Panc1 (cell line): ENCODE data around the gene KCND1. TPM values are rescaled to one million over a fixed set of nuclear protein-coding genes. Genes with fewer than 3 reads are reported as not detected.

Experiments used
- ATAC-seq: fragments of 200-7000 bp; cut with Tn5 transposase; 2 replicates; pipeline ENCODE4 v1.9.1; 2020; ENCODE audit warnings: mild to moderate bottlenecking, moderate library complexity
- BruUV-seq: library from RNA; stranded (reverse); fragments of 400-500 nt; replicated peaks from 2 replicates; lab custom pipeline; 2021; lab: Mats Ljungman, UMichigan
- CTCF ChIA-PET: fragments of 300-600 bp; sonication (Branson Sonifier 250); formaldehyde crosslinking; loops from one replicate; lab custom pipeline; 2022; ENCODE audit warnings: antibody characterized with exemption; lab: Charles Lee
- POLR2A ChIA-PET: fragments of 300-600 bp; sonication (Branson Sonifier 250); formaldehyde crosslinking; loops from one replicate; lab custom pipeline; 2022; ENCODE audit warnings: antibody characterized with exemption; lab: Charles Lee
- DNase-seq: peaks from one replicate; pipeline ENCODE4 v3.0.0-alpha.2; 2010; ENCODE audit warnings: low read depth, low spot score
- H3K27ac ChIP-seq: 2 replicates; pipeline ENCODE4 v1.5.1; 2011; ENCODE audit warnings: mild to moderate bottlenecking, low read length, inconsistent platforms
- H3K27me3 ChIP-seq: fragments of 200-500 bp; sonication (Bioruptor generic); 2 replicates; pipeline ENCODE4 v1.6.0; 2014; ENCODE audit warnings: low read length, inconsistent platforms; ENCODE audit not compliant: control insufficient read depth, insufficient read depth
- H3K36me3 ChIP-seq: fragments of 200-500 bp; sonication (Bioruptor generic); 2 replicates; pipeline ENCODE4 v1.5.1; 2014; ENCODE audit warnings: inconsistent platforms, mild to moderate bottlenecking, low read length, moderate library complexity; ENCODE audit not compliant: control insufficient read depth, insufficient read depth
- H3K4me1 ChIP-seq: 2 replicates; pipeline ENCODE4 v1.5.1; 2011; ENCODE audit warnings: inconsistent platforms, mild to moderate bottlenecking, low read length, moderate library complexity; ENCODE audit not compliant: control insufficient read depth, insufficient read depth
- H3K4me3 ChIP-seq, 2 experiments: 2 replicates each; pipeline ENCODE4 v1.5.1; 2011 to 2012; ENCODE audit warnings: low read depth in 2 of 2, low read length in 2 of 2, mild to moderate bottlenecking in 2 of 2, inconsistent platforms in 1 of 2, moderate library complexity in 1 of 2
- H3K9me3 ChIP-seq: fragments of 200-500 bp; sonication (Bioruptor generic); 2 replicates; pipeline ENCODE4 v1.5.1; 2014; ENCODE audit warnings: low read depth, mild to moderate bottlenecking, inconsistent platforms, low read length, moderate library complexity; ENCODE audit not compliant: control insufficient read depth, insufficient read depth
- CTCF ChIP-seq: fragments of 450-650 bp; IDR thresholded peaks from 2 replicates; pipeline ENCODE4 v1.5.1; 2017; ENCODE audit warnings: mild to moderate bottlenecking
- POLR2AphosphoS5 ChIP-seq: IDR thresholded peaks from 2 replicates; pipeline ENCODE4 v1.6.1; 2012; ENCODE audit warnings: mild to moderate bottlenecking, low read depth, low read length, moderate library complexity
- REST ChIP-seq, 2 experiments: IDR thresholded peaks; 2 replicates each; pipeline ENCODE4 v1.6.1; 2011 to 2012; ENCODE audit warnings: low read depth in 2 of 2, control low read depth in 1 of 2, low read length in 1 of 2, mild to moderate bottlenecking in 1 of 2, moderate library complexity in 1 of 2; ENCODE audit not compliant: insufficient read depth in 1 of 2
- SIN3A ChIP-seq: IDR thresholded peaks from 2 replicates; pipeline ENCODE4 v1.6.1; 2012; ENCODE audit warnings: low read depth, mild to moderate bottlenecking, low read length, moderate library complexity, borderline replicate concordance; ENCODE audit not compliant: insufficient read depth
- TCF7L2 ChIP-seq: IDR thresholded peaks from 2 replicates; pipeline ENCODE4 v1.6.1; 2011; ENCODE audit warnings: mild to moderate bottlenecking, low read depth, low read length, inconsistent platforms
- in situ Hi-C: cut with HindIII; loops from 2 replicates; pipeline ENCODE4 v1.10.0; 2016; ENCODE audit warnings: low sequenced_read_pairs, low pct_unique_long_range_greater_than_20kb
- intact Hi-C: fragments of 100-400 bp; cut with micrococcal nuclease; formaldehyde crosslinking; loops from one replicate; pipeline ENCODE4 v1.10.0; 2022; ENCODE audit not compliant: unreplicated experiment
- total RNA-seq: library from RNA; stranded (reverse); gene quantifications from one replicate; pipeline ENCODE4 v1.2.1, GENCODE V29; 2021; ENCODE audit not compliant: unreplicated experiment

Gene KCND1
- total RNA-seq, 1 experiment from 2014 or later: 5.5 TPM

- no peak for ATAC-seq
- H3K4me1 ChIP-seq: peaks cover 5% of the 10 kb centered on the region
- H3K4me3 ChIP-seq: no peak overlapping the region
- H3K27me3 ChIP-seq: no peaks in the 10 kb centered on the region
- H3K9me3 ChIP-seq: no peaks in the 10 kb centered on the region
- TF ChIP-seq CTCF (no peak), REST (IDR thresholded peaks at IDR 0.05; ENCODE audit: insufficient read depth in 1 of 2, low read depth in 2 of 2, low read length in 1 of 2) (no peak), POLR2AphosphoS5 (no peak), TCF7L2 (no peak), SIN3A (no peak)
- POLR2A ChIA-PET: no interaction called here
- BruUV-seq: no TSS peak
- in situ Hi-C loops: no loop called here
- intact Hi-C loops: no loop called here
- no peak overlapping the region for H3K27ac ChIP-seq
- no peak for DNase-seq
- no peaks in the 10 kb centered on the region for H3K36me3 ChIP-seq
- CTCF ChIA-PET: interaction anchor here (0.7 kb wide), 1 partner anchor 42 kb away, joined by 3 read pairs; no protein-coding TSS in a partner anchor
These were observed 10.0 kb downstream of the KCND1 start for GRCh38 chrX:48961585-48962091.

GRCh38 chrX:48960291-48960690 is 11.4 kb downstream of the KCND1 start:
- H3K27ac ChIP-seq: no peak overlapping the region
- H3K9me3 ChIP-seq: no peaks in the 10 kb centered on the region
- no peaks in the 10 kb centered on the region for H3K27me3 ChIP-seq
- ChIA-PET CTCF (no interaction called here), POLR2A (no interaction called here)
- TF ChIP-seq POLR2AphosphoS5 (no peak), TCF7L2 (no peak), REST (IDR thresholded peaks at IDR 0.05; ENCODE audit: insufficient read depth in 1 of 2, low read depth in 2 of 2, low read length in 1 of 2) (no peak), SIN3A (no peak), CTCF (no peak)
- H3K4me1 ChIP-seq: peaks cover 13% of the 10 kb centered on the region
- ATAC-seq (no peak), DNase-seq (no peak)
- in situ Hi-C loops: no loop called here
- H3K36me3 ChIP-seq: no peaks in the 10 kb centered on the region
- H3K4me3 ChIP-seq: no peak overlapping the region
- BruUV-seq: no TSS peak
- intact Hi-C loops: no loop called here
